Measurements from ENCODE around the gene APBA2.

The APBA2 gene

DNA sequence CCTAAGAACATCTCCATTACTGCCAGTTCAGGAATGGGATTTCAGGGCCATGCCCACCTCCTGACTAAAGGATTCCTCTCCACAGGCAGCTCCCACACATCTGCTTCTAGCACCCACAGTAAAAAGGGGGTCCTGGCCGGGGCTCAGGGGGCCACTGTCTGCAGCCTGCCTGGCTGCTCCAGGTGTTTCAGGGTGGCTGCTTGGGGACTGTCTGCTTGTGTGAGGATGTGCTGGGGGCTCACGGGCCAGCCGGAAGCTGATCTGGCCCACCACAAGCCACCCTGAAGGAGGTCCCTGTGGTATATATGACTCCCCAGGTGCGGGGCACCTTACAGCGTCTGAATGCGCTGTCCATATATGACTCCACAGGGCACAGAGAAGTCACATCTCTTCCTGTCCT, 248.5 kb downstream of the APBA2 start:
- DNase-seq (ENCODE audit: low spot score): no peak
- Histone ChIP-seq H2AK5ac (ENCODE audit: low read depth, low read length) (no peak overlapping the region), H3K23ac (ENCODE audit: low read depth, low read length, poor library complexity) (no peak overlapping the region), H3K4me2 (ENCODE audit: insufficient read depth, low read length, poor library complexity, severe bottlenecking) (no peak overlapping the region), H3K79me1 (ENCODE audit: low read depth, low read length) (peaks cover 1% of the 10 kb centered on the region), H3K4ac (ENCODE audit: low read length) (no peak overlapping the region), H4K8ac (ENCODE audit: low read depth, low read length) (no peak overlapping the region), H3K9me3 (replicated peaks in 1 of 2; ENCODE audit: control insufficient read depth in 2 of 2, insufficient read depth in 1 of 2, low read depth in 1 of 2, low read length in 2 of 2) (no peaks in the 10 kb centered on the region), H3K4me1 (ENCODE audit: control insufficient read depth in 2 of 2, insufficient read depth in 1 of 2, low read depth in 1 of 2, low read length in 2 of 2) (peaks cover 5 to 9% of the 10 kb centered on the region in 2 donors), H3K18ac (ENCODE audit: low read length) (peak overlapping the region; percentile 46), H2BK15ac (ENCODE audit: low read length) (no peak overlapping the region), H3K4me3 (ENCODE audit: low read length in 2 of 2) (no peak overlapping the region), H2BK12ac (ENCODE audit: low read length) (no peak overlapping the region), H2AFZ (ENCODE audit: low read length) (no peak overlapping the region), H3K9ac (ENCODE audit: low read depth, low read length, poor library complexity) (no peak overlapping the region), H2BK120ac (ENCODE audit: low read depth, low read length) (no peak overlapping the region), H3K36me3 (replicated peaks in 1 of 2; ENCODE audit: control insufficient read depth in 2 of 2, insufficient read depth in 2 of 2, low read length in 2 of 2) (no peaks in the 10 kb centered on the region), H4K91ac (ENCODE audit: low read depth, low read length, poor library complexity) (no peak overlapping the region), H2BK5ac (ENCODE audit: low read length) (no peak overlapping the region), H3K14ac (ENCODE audit: low read length) (no peak overlapping the region), H3K27ac (replicated peaks; ENCODE audit: low read length) (no peak overlapping the region), H3K27me3 (ENCODE audit: control insufficient read depth in 3 of 3, insufficient read depth in 3 of 3, low read depth in 1 of 3, low read length in 3 of 3) (peaks cover 0 to 9% (median 0%) of the 10 kb centered on the region in 3 experiments)
- WGBS, 2 donors (ENCODE audit: extremely low coverage in 2 of 2, insufficient read length in 2 of 2, insufficient replicate concordance in 1 of 2): no CpG with 5 or more reads among the region's 6 CpGs

DNA sequence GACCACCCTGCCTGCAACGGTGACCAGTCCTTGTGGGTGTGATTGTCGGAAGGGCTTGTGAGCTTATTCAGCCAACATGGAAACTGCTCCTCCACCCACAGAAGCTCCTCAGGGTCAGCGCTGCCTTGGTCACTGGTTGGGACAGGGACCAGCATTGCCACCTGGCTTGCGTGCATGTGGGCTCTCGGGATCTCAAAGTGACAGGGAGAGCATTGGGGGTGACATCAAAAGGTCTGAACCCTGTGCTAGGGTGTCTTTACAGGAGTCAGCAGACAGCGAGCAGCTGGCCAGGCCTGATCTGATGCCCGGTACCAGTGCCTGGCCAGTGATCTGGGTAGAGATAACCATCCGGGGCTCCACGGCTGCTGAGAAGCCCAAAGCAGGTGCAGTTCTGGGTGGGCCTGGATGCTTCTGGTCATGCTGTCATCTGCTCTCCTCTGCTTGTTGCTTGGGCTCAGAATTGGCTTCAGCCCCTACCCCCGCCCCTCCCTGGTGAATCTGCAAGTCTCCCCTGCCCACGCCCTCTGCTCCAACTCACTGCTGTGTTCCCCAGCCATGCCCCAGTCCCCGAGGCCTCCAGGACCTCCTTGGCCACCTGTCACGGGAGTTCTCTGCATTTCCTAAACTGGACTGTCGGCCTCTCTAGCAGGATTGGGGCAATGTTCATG, 249.0 kb downstream of the APBA2 start:
- no peak overlapping the region for H3K9ac ChIP-seq (ENCODE audit: low read depth, low read length, poor library complexity)

DNA sequence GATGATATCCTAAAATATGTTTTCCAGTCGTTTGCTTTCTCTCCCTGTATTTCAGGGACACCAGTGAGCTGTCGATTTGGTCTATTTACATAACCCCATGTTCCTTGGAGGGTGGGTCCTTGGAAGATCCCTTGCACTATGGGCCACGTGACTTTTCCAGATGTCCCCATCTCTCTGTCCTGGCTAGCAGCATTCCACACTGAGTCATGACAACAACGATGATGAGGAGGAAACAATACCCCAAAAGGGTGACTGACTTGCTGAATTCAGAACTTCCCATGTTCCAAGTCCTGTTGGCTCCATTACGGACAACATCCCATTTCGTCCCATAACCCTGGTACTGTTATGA, 249.5 kb downstream of the APBA2 start:
- Histone ChIP-seq H2AFZ (ENCODE audit: low read length) (no peak overlapping the region), H2BK120ac (ENCODE audit: low read depth, low read length) (no peak overlapping the region), H4K8ac (ENCODE audit: low read depth, low read length) (no peak overlapping the region), H3K36me3 (replicated peaks in 1 of 2; ENCODE audit: control insufficient read depth in 2 of 2, insufficient read depth in 2 of 2, low read length in 2 of 2) (no peaks in the 10 kb centered on the region), H2AK5ac (ENCODE audit: low read depth, low read length) (no peak overlapping the region), H3K4me2 (ENCODE audit: insufficient read depth, low read length, poor library complexity, severe bottlenecking) (no peak overlapping the region), H3K23ac (ENCODE audit: low read depth, low read length, poor library complexity) (no peak overlapping the region), H3K18ac (ENCODE audit: low read length) (no peak overlapping the region), H3K9ac (ENCODE audit: low read depth, low read length, poor library complexity) (no peak overlapping the region), H3K9me3 (replicated peaks in 1 of 2; ENCODE audit: control insufficient read depth in 2 of 2, insufficient read depth in 1 of 2, low read depth in 1 of 2, low read length in 2 of 2) (no peaks in the 10 kb centered on the region), H3K27ac (replicated peaks; ENCODE audit: low read length) (no peak overlapping the region), H2BK15ac (ENCODE audit: low read length) (no peak overlapping the region), H3K4ac (ENCODE audit: low read length) (no peak overlapping the region), H3K4me1 (ENCODE audit: control insufficient read depth in 2 of 2, insufficient read depth in 1 of 2, low read depth in 1 of 2, low read length in 2 of 2) (peaks cover 2 to 7% of the 10 kb centered on the region in 2 donors), H3K4me3 (ENCODE audit: low read length in 2 of 2) (no peak overlapping the region), H3K27me3 (ENCODE audit: control insufficient read depth in 3 of 3, insufficient read depth in 3 of 3, low read depth in 1 of 3, low read length in 3 of 3) (peaks cover 0 to 11% (median 0%) of the 10 kb centered on the region in 3 experiments), H3K79me1 (ENCODE audit: low read depth, low read length) (peaks cover 1% of the 10 kb centered on the region), H3K14ac (ENCODE audit: low read length) (no peak overlapping the region), H4K91ac (ENCODE audit: low read depth, low read length, poor library complexity) (no peak overlapping the region), H2BK12ac (ENCODE audit: low read length) (no peak overlapping the region), H2BK5ac (ENCODE audit: low read length) (no peak overlapping the region)
- no peak for DNase-seq (ENCODE audit: low spot score)
- WGBS, 2 donors (ENCODE audit: extremely low coverage in 2 of 2, insufficient read length in 2 of 2, insufficient replicate concordance in 1 of 2): no CpG with 5 or more reads among the region's 6 CpGs

More for the DNA sequence above, 249.0 kb downstream of the APBA2 start:
- Histone ChIP-seq H3K14ac (ENCODE audit: low read length) (no peak overlapping the region), H3K23ac (ENCODE audit: low read depth, low read length, poor library complexity) (peak overlapping the region; percentile 18), H3K4me3 (ENCODE audit: low read length in 2 of 2) (no peak overlapping the region), H2AK5ac (ENCODE audit: low read depth, low read length) (peak overlapping the region; percentile 22), H2AFZ (ENCODE audit: low read length) (no peak overlapping the region), H2BK12ac (ENCODE audit: low read length) (no peak overlapping the region), H4K91ac (ENCODE audit: low read depth, low read length, poor library complexity) (no peak overlapping the region), H3K4me2 (ENCODE audit: insufficient read depth, low read length, poor library complexity, severe bottlenecking) (no peak overlapping the region), H3K4ac (ENCODE audit: low read length) (no peak overlapping the region), H3K9me3 (replicated peaks in 1 of 2; ENCODE audit: control insufficient read depth in 2 of 2, insufficient read depth in 1 of 2, low read depth in 1 of 2, low read length in 2 of 2) (no peaks in the 10 kb centered on the region), H2BK5ac (ENCODE audit: low read length) (no peak overlapping the region), H3K27me3 (ENCODE audit: control insufficient read depth in 3 of 3, insufficient read depth in 3 of 3, low read depth in 1 of 3, low read length in 3 of 3) (peaks cover 0 to 9% (median 0%) of the 10 kb centered on the region in 3 experiments), H3K36me3 (replicated peaks in 1 of 2; ENCODE audit: control insufficient read depth in 2 of 2, insufficient read depth in 2 of 2, low read length in 2 of 2) (no peaks in the 10 kb centered on the region), H2BK120ac (ENCODE audit: low read depth, low read length) (no peak overlapping the region), H2BK15ac (ENCODE audit: low read length) (no peak overlapping the region), H3K79me1 (ENCODE audit: low read depth, low read length) (peaks cover 1% of the 10 kb centered on the region), H3K18ac (ENCODE audit: low read length) (no peak overlapping the region), H3K27ac (replicated peaks; ENCODE audit: low read length) (no peak overlapping the region), H3K4me1 (ENCODE audit: control insufficient read depth in 2 of 2, insufficient read depth in 1 of 2, low read depth in 1 of 2, low read length in 2 of 2) (peaks cover 6 to 7% of the 10 kb centered on the region in 2 donors), H4K8ac (ENCODE audit: low read depth, low read length) (peak overlapping the region; percentile 1)
- WGBS, 2 donors (ENCODE audit: extremely low coverage in 2 of 2, insufficient read length in 2 of 2, insufficient replicate concordance in 1 of 2): no CpG with 5 or more reads among the region's 14 CpGs
- DNase-seq (ENCODE audit: low spot score): no peak

DNA sequence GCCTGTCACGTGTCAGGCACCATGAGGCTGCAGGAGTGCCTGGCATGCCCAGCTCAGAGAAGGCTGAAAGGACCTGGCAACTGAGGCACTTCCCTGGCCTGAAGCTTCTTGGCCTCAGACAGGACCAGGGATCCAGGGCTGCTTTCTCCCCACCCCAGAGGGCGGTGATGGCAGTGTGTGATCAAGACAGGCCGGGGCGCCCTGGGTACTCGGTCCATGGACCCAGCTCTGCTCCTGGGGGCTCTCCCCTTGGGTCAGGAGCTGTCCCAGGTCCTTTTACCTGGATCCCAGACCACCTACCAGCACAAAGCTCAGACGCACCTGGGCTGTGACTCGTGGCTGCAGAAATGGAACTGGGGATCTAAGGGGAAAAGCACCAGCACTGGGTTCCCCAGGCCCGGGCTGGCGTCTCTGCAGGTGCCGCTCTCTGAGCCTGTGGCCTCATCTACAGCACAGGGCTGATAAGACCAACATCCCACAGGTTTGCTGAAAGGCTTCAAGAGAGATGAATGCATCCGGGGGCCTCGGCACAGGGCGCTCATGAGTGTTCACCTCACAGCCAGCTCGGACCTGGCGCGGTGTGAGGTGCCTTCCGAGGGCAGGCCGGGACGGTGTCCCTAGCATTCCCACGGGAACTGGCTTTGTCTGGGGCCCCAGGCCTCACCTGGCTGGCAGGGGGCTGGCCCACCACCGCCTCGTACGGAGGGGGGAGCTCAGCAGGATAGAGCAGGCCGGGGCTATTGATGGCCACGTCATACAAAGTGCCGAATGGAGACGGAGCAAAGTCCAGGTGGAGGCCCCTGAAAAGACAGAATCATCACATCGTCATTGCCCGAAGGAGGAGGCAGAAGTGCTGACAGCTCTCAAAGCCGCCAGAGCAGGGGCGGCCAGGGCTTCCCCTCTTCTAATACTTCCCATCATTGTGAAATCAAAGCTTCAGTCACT, 250.2 kb downstream of the APBA2 start:
- H3K14ac ChIP-seq (ENCODE audit: low read length): no peak overlapping the region

More for the DNA sequence above, 250.2 kb downstream of the APBA2 start:
- no peak overlapping the region for H4K8ac ChIP-seq (ENCODE audit: low read depth, low read length)
- no peak overlapping the region for H3K27ac ChIP-seq (replicated peaks; ENCODE audit: low read length)
- no peak overlapping the region for H3K4me2 ChIP-seq (ENCODE audit: insufficient read depth, low read length, poor library complexity, severe bottlenecking)
- H2BK15ac ChIP-seq (ENCODE audit: low read length): no peak overlapping the region
- no peak overlapping the region for H2BK5ac ChIP-seq (ENCODE audit: low read length)
- H3K9ac ChIP-seq (ENCODE audit: low read depth, low read length, poor library complexity): no peak overlapping the region
- peak overlapping the region; percentile 71 for H3K23ac ChIP-seq (ENCODE audit: low read depth, low read length, poor library complexity)
- WGBS, 2 donors (ENCODE audit: extremely low coverage in 2 of 2, insufficient read length in 2 of 2, insufficient replicate concordance in 1 of 2): no CpG with 5 or more reads among the region's 31 CpGs
- peak overlapping the region; percentile 77 for H2BK12ac ChIP-seq (ENCODE audit: low read length)
- H2AFZ ChIP-seq (ENCODE audit: low read length): no peak overlapping the region
- H3K4ac ChIP-seq (ENCODE audit: low read length): peak overlapping the region; percentile 13
- H3K79me1 ChIP-seq (ENCODE audit: low read depth, low read length): peaks cover 1% of the 10 kb centered on the region
- no peak overlapping the region for H2BK120ac ChIP-seq (ENCODE audit: low read depth, low read length)
- no peak for DNase-seq (ENCODE audit: low spot score)
- no peaks in the 10 kb centered on the region for H3K9me3 ChIP-seq (replicated peaks in 1 of 2; ENCODE audit: control insufficient read depth in 2 of 2, insufficient read depth in 1 of 2, low read depth in 1 of 2, low read length in 2 of 2)
- peaks cover 2 to 12% of the 10 kb centered on the region in 2 donors for H3K4me1 ChIP-seq (ENCODE audit: control insufficient read depth in 2 of 2, insufficient read depth in 1 of 2, low read depth in 1 of 2, low read length in 2 of 2)
- H4K91ac ChIP-seq (ENCODE audit: low read depth, low read length, poor library complexity): no peak overlapping the region
- no peaks in the 10 kb centered on the region for H3K36me3 ChIP-seq (replicated peaks in 1 of 2; ENCODE audit: control insufficient read depth in 2 of 2, insufficient read depth in 2 of 2, low read length in 2 of 2)
- peaks cover 0 to 11% (median 0%) of the 10 kb centered on the region in 3 experiments for H3K27me3 ChIP-seq (ENCODE audit: control insufficient read depth in 3 of 3, insufficient read depth in 3 of 3, low read depth in 1 of 3, low read length in 3 of 3)
- H3K18ac ChIP-seq (ENCODE audit: low read length): peak overlapping the region; percentile 57
- peak overlapping the region; percentile 22 for H2AK5ac ChIP-seq (ENCODE audit: low read depth, low read length)
- no peak overlapping the region for H3K4me3 ChIP-seq (ENCODE audit: low read length in 2 of 2)
